Endothelial cell (in vitro differentiated cells): ENCODE measurements around the gene GAST. TPM values are rescaled to one million over a fixed set of nuclear protein-coding genes. Genes with fewer than 3 reads are reported as not detected.

Source experiments
- DNase-seq: peaks from one replicate; pipeline ENCODE4 v3.0.0; 2021; ENCODE audit warnings: low spot score
- H3K27ac Mint-ChIP-seq: one replicate; pipeline ENCODE4 v1.8.0; 2021; ENCODE audit warnings: mixed read lengths, inconsistent platforms; ENCODE audit not compliant: unreplicated experiment
- H3K27me3 Mint-ChIP-seq: one replicate; pipeline ENCODE4 v1.8.0; 2021; ENCODE audit warnings: mild to moderate bottlenecking, moderate library complexity, mixed read lengths, inconsistent platforms; ENCODE audit not compliant: unreplicated experiment
- H3K36me3 Mint-ChIP-seq: one replicate; pipeline ENCODE4 v1.8.0; 2021; ENCODE audit warnings: mild to moderate bottlenecking, low read depth, mixed read lengths, inconsistent platforms; ENCODE audit not compliant: unreplicated experiment
- H3K4me1 Mint-ChIP-seq: one replicate; pipeline ENCODE4 v1.8.0; 2021; ENCODE audit warnings: mild to moderate bottlenecking, mixed read lengths, inconsistent platforms; ENCODE audit not compliant: unreplicated experiment
- H3K4me3 Mint-ChIP-seq: one replicate; pipeline ENCODE4 v1.8.0; 2021; ENCODE audit warnings: mild to moderate bottlenecking, mixed read lengths, inconsistent platforms; ENCODE audit not compliant: unreplicated experiment
- H3K9me3 Mint-ChIP-seq: one replicate; pipeline ENCODE4 v1.8.0; 2021; ENCODE audit warnings: mixed read lengths, inconsistent platforms; ENCODE audit not compliant: unreplicated experiment
- total RNA-seq: library from RNA; stranded (reverse); fragmentation: NEBNext Ultra II Directional; extraction: Animal tissue kit (Norgen Biotek cat#: 25700); gene quantifications from one replicate; pipeline ENCODE4 v1.2.1, GENCODE V29; 2021; ENCODE audit not compliant: unreplicated experiment
- TF ChIP-seq, protein P1 (sequence below): fragments of 200-600 bp; sonication (generic); IDR thresholded peaks from one replicate; pipeline ENCODE4 v1.5.0; 2021; ENCODE audit warnings: antibody characterized with exemption; ENCODE audit not compliant: unreplicated experiment

Gene GAST
- total RNA-seq, 1 donor from 2014 or later, result not detected

DNA sequence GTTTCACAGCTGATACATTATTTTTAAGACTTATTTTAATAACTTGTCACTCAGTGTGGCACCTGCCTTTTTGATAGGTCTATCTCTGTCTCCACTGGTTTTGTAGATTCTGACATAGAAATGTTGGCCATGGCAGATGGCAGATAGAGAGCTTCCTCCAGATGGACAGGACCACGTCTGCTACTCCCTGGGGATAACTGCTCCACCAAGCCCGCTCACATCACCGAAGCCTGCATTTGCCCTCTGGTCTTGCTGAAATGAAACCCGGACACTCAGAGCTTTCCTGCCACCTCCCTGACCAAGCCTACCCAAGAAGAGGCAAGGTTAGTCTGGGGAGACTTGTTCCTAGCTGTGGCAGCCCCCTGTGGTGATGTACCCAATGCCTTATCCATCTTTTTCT lies 38.7 kb downstream of the GAST start:
- H3K4me3 Mint-ChIP-seq, result no peak overlapping the region
- no peak overlapping the region for H3K27ac Mint-ChIP-seq
- H3K9me3 Mint-ChIP-seq, result no peaks in the 10 kb centered on the region
- peaks cover 5% of the 10 kb centered on the region for H3K4me1 Mint-ChIP-seq
- H3K27me3 Mint-ChIP-seq, result peaks cover 25% of the 10 kb centered on the region
- TF ChIP-seq, protein P1, sequence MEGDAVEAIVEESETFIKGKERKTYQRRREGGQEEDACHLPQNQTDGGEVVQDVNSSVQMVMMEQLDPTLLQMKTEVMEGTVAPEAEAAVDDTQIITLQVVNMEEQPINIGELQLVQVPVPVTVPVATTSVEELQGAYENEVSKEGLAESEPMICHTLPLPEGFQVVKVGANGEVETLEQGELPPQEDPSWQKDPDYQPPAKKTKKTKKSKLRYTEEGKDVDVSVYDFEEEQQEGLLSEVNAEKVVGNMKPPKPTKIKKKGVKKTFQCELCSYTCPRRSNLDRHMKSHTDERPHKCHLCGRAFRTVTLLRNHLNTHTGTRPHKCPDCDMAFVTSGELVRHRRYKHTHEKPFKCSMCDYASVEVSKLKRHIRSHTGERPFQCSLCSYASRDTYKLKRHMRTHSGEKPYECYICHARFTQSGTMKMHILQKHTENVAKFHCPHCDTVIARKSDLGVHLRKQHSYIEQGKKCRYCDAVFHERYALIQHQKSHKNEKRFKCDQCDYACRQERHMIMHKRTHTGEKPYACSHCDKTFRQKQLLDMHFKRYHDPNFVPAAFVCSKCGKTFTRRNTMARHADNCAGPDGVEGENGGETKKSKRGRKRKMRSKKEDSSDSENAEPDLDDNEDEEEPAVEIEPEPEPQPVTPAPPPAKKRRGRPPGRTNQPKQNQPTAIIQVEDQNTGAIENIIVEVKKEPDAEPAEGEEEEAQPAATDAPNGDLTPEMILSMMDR, result no peak
- no peak for DNase-seq
- H3K36me3 Mint-ChIP-seq, result peaks cover 17% of the 10 kb centered on the region

DNA sequence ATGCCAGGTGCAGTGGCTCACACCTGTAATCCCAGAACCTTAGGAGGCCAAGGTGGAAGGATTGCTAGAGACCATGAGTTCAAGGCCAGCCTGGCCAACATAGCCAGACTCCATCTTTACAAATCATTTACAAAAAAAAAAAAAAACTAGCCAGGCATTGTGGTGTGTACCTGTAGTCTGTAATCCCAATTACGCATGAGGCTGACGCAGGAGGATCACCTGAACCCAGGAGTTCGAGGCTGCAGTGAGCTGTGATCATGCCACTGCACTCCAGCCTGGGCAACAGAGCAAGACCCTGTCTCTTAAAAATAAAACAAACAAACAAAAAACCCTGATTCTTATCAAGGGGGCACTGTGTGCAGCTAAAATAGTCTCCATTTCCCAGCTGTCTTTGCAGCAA lies 39.2 kb downstream of the GAST start:
- TF ChIP-seq, protein P1, result no peak
- no peak for DNase-seq

DNA sequence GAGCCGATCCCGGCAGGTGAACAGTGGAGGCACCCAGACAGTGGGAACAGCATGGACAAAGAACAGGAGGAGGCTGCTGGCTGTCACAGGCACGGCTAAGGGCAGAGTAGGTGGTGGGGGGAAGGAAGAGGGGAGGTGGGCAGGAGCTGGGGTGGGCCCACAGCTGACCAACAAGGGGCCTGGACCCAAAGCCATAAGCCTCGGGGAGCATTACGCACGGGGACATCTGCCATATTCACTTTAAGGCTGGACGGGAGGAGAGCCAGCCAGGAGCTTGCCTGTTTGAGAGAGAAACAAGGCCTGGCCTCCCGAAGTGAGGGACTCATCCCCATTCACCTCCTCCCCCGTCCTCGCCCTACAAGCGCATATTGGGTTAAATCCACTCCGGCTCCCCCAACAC lies 41.9 kb downstream of the GAST start:
- H3K36me3 Mint-ChIP-seq, result peaks cover 32% of the 10 kb centered on the region

More for the DNA sequence above, 39.2 kb downstream of the GAST start:
- Mint-ChIP-seq H3K36me3 (peaks cover 20% of the 10 kb centered on the region), H3K27ac (no peak overlapping the region), H3K9me3 (no peaks in the 10 kb centered on the region), H3K4me3 (no peak overlapping the region), H3K27me3 (peaks cover 23% of the 10 kb centered on the region), H3K4me1 (peaks cover 5% of the 10 kb centered on the region)

DNA sequence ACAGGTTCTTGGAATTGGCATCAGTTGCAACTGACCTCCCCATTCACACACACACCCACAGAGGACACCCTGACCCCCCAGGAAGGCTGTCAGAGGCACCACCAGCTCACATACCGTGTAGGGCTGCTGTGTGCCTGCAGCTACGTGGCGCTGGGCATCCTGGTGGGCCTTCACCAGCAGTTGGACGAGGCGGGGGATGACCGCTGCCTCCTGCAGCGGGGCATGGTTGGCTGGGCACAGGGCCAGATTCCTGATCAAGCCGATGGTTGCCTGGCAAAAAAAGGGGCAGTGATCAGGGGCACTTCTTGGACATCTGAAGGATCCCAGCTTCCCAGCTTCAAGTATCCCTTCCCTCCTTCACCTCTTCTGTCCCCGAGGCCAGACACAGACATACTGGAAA lies 46.5 kb downstream of the GAST start:
- H3K27ac Mint-ChIP-seq, result no peak overlapping the region
- TF ChIP-seq, protein P1, result no peak

More for the DNA sequence above, 41.9 kb downstream of the GAST start:
- Mint-ChIP-seq H3K27ac (no peak overlapping the region), H3K9me3 (no peaks in the 10 kb centered on the region), H3K4me3 (no peak overlapping the region), H3K27me3 (peaks cover 26% of the 10 kb centered on the region), H3K4me1 (peaks cover 5% of the 10 kb centered on the region)
- TF ChIP-seq, protein P1, result no peak
- no peak for DNase-seq

DNA sequence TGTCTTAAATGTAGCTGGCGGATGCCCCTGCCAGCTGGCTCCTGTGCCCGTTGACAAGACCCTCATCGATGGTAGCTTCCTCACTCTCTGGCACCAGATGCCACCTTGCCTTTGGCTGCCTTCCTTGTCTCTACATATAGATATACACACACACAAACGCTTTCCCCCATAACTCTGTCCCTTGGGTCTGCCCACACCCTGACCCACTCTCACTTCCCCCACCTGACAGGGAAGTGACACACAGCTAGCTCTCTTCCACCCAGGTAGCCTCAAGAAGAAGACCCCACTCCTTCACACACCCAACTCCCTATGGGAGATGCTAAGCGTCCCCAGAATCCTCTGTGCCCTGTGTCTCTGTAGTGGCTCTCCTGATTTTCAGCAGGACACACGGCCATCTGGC lies 48.7 kb downstream of the GAST start:
- TF ChIP-seq, protein P1, result no peak
- Mint-ChIP-seq H3K27me3 (peaks cover 17% of the 10 kb centered on the region), H3K9me3 (no peaks in the 10 kb centered on the region), H3K4me3 (peak overlapping the region; percentile 44), H3K4me1 (peaks cover 7% of the 10 kb centered on the region), H3K27ac (peak overlapping the region; percentile 13), H3K36me3 (peaks cover 61% of the 10 kb centered on the region)
- no peak for DNase-seq

More for the DNA sequence above, 46.5 kb downstream of the GAST start:
- no peak for DNase-seq
- Mint-ChIP-seq H3K9me3 (no peaks in the 10 kb centered on the region), H3K4me3 (no peak overlapping the region), H3K4me1 (peaks cover 9% of the 10 kb centered on the region), H3K36me3 (peaks cover 57% of the 10 kb centered on the region), H3K27me3 (peaks cover 21% of the 10 kb centered on the region)
